MM.1S (cell line): ENCODE data around the gene NMRAL1.

Experiments used
- EZH2phosphoT487 ChIP-seq: fragments of 300-600 bp; sonication (generic); IDR thresholded peaks from 2 replicates; pipeline ENCODE4 v1.6.1; 2018; ENCODE audit warnings: antibody characterized with exemption, low read length
- TF ChIP-seq, protein P1 (sequence below): fragments of 300-600 bp; sonication (generic); IDR thresholded peaks from 2 replicates; pipeline ENCODE4 v1.5.1; 2016; ENCODE audit warnings: antibody characterized with exemption, low read length, mixed read lengths

DNA sequence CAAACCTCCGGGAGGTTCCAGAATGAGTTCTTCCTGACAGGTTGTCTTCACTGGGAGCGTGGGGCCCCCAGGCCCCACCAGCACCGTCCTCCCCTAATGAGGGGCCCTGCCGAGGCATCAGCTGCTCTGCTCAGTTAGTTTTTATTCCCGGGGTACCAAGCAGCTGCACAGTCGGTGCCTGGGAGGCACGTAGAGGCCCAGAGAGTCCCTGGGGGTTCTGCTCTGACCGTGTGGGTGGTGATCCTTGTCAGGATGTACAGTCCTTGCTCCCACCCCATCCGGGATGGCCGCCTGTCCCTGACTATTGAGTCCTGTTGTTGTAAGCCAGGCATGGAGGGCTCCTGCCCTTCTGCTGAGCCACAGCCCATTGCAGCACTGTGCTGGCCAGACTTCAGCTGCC lies 18.5 kb downstream of the NMRAL1 start:
- TF ChIP-seq, protein P1, sequence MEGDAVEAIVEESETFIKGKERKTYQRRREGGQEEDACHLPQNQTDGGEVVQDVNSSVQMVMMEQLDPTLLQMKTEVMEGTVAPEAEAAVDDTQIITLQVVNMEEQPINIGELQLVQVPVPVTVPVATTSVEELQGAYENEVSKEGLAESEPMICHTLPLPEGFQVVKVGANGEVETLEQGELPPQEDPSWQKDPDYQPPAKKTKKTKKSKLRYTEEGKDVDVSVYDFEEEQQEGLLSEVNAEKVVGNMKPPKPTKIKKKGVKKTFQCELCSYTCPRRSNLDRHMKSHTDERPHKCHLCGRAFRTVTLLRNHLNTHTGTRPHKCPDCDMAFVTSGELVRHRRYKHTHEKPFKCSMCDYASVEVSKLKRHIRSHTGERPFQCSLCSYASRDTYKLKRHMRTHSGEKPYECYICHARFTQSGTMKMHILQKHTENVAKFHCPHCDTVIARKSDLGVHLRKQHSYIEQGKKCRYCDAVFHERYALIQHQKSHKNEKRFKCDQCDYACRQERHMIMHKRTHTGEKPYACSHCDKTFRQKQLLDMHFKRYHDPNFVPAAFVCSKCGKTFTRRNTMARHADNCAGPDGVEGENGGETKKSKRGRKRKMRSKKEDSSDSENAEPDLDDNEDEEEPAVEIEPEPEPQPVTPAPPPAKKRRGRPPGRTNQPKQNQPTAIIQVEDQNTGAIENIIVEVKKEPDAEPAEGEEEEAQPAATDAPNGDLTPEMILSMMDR, result no peak
- TF ChIP-seq EZH2phosphoT487, result no peak
